ENCODE data around the gene TSHZ2.

TSHZ2 gene

DNA sequence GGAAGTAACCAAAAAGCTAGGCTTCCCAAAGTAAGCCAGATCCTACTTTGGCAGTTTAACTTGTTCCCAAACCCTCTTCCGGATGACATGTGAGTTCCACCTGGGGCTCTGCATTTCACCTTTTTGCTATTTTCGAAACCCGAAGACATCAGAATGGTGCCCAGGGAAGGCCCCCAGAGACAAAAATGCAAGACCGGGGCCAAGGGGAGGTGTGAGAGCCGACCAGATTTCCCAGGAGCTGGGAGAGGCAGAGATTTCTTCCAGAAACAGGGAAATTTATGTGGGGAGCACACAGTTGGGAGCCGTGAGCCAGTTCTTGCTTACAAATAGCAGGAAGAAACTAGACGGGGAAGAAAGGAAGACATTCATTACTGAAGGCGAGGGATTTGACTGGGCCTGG lies 411.8 kb downstream of the TSHZ2 start:
- DNase-seq (ENCODE audit: low spot score), result no peak

DNA sequence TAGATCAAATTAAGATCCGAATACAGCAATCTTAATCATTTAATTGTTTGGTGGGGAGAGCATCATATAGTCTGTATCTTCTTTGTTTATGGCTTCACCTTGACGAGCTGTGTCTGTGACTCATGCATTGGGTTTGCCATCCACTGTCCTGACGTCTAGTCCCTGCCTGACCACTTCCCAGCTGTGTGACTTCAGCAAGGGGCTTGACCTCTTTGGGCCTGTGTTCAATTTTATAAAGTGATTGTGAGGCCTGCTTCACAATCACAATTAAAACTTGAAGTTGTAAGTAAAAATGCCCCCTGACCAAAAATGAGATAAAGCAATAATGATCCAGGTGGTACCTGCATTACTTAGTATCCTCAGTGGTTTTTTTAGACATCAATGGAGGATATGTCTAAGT lies 412.2 kb downstream of the TSHZ2 start:
- DNase-seq (ENCODE audit: low spot score), result no peak

DNA sequence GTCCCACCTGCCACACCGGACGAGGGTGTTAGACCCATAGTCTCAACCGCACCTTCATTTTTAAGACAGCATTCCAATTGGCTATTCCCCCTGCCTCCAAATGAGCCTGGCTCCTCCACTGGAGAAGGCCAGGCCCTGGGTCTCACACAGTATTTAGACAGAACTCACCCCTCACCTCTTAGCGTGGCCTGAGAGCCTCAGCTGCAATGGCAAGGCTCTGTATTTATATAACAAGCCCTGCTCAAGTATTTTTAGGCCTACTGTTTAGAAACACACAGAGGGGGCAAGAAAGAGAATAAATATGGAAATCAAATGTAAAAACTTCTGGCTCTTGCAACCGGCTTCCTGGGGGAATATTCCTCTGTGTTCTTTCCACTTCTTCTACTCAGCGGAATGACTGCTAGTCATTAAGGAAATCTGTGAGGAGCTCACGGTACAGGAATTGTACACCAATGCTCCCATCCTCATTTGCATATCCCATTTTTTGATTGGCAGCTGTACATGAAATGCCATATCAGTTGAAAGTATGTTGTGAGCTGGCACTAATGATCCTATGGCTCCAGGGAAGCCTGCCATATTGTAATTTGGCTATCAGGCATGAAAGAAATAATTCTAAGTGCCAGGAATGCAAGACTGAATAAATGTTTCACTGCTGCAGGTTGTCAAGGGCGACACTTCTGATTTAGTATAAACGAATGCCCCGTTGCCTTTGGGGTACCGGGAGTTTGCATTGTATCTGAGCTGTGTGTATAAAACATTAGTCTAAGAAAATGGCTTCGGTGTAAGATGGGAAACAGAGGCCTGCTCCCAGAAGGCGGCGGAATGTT lies 414.0 kb downstream of the TSHZ2 start:
- no peak for DNase-seq (ENCODE audit: low spot score)

DNA sequence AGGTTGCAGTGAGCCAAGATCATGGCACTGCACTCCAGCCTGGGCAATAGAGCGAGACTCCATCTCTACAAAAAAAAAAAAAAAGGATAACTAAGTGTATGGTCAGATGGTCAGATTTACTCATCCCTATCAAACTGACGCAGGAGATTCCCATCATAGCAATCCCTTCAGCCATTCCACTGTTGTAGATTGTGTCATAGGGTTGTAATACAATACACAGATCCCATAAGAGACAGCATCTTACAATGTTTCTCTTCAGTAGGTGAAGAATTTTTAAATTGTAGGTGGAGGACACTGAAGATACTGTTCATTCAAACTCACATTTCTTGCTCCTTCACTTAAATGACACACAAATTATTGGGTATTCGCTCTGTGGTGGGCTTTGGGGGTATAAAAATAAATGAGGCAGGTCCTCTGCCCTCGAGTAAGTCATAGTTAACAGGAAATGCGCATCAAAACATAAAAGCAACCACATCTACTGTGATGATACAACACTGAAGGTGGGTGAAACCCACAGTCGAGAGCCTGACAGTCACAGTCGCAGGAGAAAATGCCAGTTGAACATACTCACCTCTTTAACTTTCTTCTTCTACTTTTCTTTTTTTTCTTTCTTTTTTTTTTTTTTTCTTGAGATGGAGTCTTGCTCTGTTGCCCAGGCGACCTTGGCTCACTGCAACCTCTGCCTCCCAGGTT lies 416.0 kb downstream of the TSHZ2 start:
- DNase-seq (ENCODE audit: low spot score), result no peak

DNA sequence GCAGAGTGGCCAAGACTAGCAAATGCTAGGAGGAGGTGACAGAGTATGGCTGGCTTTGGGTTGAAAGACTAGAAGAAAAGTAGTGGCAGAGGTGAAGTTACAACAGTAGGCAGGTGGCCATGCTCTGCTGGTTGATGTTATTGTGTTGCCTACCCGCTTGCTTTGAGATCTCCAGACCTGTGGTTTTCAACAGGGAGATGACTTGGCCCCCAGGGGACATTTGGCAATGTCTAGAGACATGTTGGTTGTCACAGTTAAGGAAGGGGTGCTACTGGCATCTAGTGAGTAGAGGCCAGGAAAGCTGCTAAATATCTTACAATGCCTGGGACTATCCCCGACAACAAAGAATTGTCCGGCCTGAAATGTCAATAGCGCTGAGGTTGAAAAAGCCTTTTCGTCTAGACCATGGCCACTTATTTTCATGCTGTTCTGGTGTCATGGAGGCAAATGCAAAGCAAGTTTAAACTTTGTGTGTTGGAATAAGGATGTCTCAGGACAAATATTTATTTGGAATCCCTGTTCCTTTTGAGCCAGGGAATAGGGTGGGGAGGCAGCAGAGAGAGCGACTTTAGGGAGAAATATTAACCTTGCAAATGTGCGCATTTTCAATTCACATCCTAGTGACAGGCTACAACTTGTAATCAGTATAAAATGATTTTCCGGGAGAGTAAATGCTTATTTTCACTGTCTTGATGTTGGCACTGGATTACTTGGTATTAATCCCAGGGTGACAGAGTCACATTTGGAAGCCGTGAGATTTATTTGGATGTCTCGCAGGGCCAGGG lies 417.6 kb downstream of the TSHZ2 start:
- DNase-seq (ENCODE audit: low spot score), result no peak

DNA sequence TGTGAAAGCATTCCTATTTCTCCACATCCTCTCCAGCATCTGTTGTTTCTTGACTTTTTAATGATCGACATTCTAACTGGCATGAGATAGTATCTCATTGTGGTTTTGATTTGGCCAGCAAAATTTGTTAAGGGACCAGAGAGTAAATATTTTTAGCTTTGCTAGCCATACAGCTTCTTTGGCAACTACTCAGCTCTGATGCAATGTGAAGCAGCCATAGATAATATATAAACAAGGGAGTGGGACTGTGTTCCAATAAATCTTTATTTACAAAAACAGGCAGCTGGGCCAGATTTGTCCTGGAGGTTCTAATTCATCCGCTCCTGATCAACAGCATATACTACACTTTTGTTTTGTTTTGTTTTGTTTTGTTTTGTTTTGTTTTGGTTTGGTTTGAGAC lies 418.6 kb downstream of the TSHZ2 start:
- no peak for DNase-seq (ENCODE audit: low spot score)

DNA sequence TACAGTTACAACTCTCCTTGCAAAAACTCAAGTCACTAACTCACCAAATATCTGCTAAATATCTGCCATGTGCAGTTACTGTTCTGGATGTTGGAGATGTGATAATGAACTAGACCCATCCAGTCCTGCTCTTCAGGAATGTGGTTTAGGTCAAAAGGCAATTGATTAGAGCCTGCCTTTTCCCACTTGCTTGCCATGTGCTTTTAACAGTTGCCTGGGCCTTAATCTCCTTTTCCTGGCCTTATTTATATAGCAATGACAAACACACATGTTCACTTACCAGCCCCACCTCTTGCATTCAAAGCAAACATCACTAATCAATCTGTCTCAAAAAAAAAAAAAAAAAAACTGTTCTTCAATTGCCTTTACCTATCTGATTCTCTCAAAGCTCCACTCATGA lies 422.3 kb downstream of the TSHZ2 start:
- no peak for DNase-seq (ENCODE audit: low spot score)

DNA sequence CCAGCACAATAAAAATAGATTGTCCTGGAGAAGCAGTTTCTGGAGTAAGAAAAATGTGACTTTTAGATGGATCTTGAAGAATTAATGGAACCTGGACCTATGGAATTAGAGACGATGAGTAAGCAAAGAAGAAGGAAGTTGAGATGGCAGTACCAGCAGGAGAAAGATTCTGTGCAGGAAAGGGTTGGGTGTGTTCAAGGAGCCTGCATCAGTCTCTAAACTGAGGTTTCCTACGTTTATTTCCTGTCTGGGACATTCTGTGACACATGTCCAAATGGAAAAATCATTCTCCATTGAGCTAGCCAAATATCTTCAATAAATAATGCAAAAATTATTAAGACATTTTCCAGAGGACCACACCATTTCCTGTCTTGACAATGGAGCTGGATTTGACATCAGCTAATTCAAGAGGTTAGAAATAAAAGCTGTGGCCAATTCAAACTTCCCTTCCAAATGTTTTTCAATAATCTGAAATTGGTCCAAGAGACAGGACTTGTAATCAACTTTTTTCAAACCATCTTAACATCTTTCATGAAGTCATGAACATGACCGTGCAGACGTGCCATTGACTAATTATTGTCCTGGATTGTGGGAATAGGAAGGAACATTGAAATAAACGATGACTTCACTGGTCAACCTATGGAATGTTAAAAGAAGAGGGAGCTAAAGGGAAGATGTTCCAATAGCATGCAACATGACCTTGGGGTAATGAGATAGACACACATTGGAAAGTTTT lies 423.2 kb downstream of the TSHZ2 start:
- no peak for DNase-seq (ENCODE audit: low spot score)

DNA sequence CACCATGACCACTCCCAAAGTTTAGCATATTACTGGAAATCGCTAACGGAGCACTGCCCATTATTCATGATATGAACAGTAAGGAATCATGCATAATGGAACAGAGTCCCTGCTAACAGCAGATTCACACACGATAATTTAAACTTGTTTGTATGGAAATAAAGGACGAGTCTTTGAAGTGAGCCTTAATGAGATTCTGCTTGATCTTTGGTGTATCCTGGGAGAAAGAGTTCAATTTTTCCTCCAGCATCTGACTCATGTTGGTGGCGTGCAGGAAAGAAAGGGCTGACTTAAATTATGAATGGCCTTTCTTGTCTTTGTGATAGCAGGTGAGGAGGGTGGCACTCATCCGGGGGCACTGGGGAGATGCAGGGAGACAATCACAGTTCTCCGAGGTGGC lies 426.9 kb downstream of the TSHZ2 start:
- DNase-seq (ENCODE audit: low spot score), result no peak

DNA sequence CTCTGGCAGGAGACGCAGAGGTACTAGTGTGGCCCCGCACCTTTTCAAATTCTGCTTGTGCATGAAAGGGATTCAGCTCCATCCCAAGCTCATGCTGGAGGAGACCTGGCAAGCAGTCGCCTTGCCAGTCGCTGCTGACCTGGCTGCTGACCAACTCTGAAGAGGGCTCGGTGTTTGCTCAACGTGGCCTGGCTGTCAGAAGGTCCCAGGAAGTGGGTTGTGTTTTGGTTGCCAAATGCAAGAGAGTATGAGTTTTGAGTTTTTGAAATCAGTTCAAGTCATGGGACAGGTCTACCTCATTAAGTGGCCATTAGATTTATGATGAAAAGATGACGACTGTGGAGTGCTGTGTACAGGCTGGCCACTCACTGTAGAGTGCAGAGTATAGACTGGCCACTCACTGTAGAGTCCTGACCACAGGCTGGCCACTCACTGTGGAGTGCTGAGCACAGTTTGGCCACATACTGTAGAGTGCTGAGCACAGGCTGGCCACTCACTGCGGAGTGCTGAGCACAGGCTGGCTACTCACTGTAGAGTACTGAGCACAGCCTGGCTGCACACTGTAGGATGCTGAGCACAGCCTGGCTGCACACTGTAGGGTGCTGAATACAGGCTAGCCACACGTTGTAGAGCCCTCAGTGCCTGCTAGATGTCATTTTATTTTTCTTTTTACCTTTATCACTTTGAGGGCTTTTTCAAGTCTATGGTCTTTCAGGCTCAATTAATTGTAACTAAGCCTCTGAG lies 427.6 kb downstream of the TSHZ2 start:
- no peak for DNase-seq (ENCODE audit: low spot score)

DNA sequence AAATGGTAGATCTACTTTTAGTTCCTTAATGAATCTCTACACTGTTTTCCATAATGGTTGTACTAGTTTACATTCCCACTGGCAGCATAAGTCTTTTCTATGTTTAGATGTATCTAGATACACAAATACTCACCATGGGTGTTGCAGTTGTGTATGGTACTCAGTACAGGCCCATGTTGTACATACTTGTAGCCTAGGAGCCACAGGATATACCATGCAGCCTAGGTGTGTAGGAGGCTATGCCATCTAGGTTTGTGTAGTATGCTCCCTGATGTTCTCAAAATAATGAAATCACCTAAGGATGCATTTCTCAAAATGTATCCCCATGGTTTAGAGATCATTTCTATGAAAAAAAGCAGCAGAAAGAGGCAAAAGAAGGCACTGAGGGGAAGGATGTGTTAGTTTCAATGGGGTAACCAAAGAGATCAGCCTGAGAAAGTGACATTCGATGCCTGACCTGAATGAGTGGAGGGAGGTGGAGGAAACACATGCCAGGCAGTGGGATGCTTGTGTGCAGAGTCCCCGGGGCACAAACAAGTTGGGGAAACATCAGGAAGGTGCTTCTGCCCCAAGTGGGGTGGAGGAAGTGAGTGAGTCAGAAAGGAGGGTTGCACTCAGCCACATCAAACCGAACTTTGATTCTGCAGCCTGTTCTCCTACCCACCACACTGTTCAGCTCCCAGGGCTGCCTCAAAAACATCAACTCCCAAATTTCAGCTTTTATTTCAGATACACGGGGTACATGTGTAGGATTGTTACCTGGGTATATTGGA lies 430.3 kb downstream of the TSHZ2 start:
- DNase-seq (ENCODE audit: low spot score), result no peak

DNA sequence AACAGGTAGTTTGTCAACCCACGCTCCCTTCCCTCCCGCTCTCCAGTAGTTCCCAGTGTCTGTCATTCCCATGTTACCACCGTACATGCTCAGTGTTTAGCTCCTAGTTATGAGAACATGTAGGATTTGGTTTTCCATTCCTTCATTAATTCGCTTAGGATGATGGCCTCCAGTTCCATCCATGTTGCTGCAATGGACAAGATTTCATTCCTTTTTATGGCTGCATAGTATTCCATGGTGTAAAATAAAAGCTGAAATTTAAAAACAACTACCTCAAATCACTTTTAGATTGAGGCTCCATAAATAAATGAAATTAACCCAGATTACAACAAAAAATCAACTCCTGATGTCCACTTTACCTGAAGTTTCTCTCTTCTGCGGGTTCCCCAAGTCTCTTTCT lies 430.9 kb downstream of the TSHZ2 start:
- no peak for DNase-seq (ENCODE audit: low spot score)

DNA sequence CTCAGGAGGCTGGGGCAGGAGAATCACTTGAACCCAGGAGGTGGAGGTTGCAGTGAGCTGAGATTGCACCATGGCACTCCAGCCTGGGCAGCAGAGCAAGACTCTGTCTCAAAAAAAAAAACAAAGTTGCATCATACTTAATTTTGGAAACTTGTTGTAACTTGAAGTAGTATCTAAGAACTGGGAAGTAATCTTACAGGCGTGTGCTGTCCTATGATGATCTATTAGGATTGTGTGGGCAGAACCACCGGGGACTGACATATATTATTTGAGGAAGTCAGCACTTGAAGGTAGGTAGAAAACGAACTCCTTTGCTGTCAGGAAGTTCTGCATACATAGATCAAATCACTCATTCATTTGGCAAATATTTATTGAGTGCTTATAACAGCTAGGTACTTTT lies 433.0 kb downstream of the TSHZ2 start:
- no peak for DNase-seq (ENCODE audit: low spot score)

DNA sequence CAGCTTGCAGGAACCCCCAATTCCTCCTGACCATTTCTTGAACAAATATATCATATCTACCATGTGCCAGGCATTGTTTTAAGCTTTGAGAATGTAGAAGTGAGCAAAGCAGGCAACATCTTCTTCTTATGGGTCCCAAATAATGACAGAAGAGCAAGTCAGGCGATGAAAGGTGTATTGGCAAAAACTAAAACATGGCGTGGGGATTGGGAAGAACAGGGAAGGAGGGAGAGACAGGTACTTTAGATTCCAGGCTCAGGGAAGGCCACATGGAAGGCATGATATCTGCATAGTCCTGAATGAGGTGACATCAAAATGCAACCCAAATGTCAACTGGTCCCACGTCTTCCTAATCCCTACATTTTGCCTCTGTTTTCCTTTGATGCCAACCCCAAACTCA lies 434.4 kb downstream of the TSHZ2 start:
- DNase-seq (ENCODE audit: low spot score), result no peak

DNA sequence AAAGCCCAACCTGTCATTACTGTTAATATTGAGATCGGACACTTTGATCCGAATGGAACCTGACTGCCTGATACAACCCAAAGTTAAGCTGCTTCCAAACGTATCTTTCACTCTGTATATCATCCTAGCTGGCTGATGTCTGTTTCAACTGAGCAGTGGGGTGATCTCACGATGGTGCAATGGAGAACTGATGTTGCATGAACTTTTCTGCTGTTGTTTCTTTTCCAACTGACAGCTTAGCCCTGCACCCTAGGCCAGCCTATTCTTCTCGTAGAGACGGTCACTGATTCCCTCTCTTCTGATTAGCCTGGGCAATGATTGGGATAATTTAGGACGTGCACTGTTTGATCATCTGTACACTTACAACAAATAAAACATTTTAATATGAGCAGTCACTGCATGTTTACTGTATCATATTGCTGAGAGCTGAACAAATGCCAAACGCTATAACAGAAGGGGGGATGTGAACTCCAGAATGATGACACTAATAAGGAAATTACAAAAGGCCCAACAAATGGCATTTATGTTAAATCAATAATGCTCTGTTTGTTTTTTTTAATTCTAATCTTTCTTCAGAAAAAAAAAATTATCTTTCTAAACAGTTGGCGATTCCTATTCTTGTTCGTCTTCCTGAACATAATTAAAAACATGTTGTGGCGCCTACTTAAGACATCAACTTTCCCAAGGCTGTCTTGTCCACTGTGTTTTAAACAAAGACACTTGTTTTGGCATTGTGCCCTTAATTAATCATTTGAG lies 436.7 kb downstream of the TSHZ2 start:
- DNase-seq (ENCODE audit: low spot score), result no peak

DNA sequence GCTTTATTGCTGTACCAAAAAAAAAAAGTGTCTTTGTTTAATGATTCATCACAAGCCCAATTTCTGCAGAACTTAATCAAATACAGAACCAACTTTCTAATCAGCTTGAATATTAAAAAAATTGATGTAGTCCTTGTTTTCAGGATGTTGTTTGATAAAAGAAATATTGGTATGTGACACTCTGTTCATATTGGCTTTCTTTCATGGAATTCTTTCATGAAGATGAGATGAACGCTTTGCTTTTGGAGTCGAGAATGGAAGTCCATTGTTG lies 437.2 kb downstream of the TSHZ2 start:
- no peak for DNase-seq (ENCODE audit: low spot score)

DNA sequence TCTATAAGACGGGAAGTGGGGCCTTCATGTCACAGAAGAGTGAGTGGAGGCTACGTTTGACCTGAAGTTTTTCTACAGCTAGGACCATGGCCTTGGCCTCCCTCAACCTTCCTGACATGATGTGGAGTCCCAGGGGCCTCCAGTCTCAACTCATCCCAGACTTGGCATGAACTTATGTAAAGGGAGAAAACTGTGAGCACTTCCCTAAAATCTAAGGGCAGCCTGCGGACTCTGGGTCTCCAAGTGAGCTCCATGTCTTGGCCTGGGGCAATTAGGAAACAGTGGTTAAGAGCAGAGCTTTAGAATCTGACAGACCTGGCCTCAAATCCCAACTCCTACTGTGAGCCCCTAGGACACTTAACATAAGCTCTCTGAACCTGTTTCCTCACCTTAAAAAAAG lies 439.0 kb downstream of the TSHZ2 start:
- no peak for DNase-seq (ENCODE audit: low spot score)

DNA sequence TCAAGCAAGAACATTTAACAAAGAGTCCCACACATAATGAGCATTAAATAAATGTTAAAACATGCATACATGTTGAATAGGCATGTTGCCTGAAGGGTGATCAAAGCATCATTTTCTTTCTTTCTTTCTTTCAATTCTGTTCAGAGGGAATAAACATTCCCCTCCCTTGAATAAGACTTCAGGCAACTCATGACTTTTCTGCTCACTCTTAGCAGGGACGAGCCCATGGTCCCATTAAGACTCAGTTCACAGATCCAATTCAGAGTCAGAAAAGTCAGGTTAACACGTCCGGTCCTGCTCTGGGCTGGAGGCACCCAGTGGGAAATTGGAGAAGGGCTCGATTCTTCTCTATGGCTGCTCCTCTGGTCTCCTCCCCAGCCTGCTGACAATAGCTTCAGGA lies 439.7 kb downstream of the TSHZ2 start:
- no peak for DNase-seq (ENCODE audit: low spot score)

DNA sequence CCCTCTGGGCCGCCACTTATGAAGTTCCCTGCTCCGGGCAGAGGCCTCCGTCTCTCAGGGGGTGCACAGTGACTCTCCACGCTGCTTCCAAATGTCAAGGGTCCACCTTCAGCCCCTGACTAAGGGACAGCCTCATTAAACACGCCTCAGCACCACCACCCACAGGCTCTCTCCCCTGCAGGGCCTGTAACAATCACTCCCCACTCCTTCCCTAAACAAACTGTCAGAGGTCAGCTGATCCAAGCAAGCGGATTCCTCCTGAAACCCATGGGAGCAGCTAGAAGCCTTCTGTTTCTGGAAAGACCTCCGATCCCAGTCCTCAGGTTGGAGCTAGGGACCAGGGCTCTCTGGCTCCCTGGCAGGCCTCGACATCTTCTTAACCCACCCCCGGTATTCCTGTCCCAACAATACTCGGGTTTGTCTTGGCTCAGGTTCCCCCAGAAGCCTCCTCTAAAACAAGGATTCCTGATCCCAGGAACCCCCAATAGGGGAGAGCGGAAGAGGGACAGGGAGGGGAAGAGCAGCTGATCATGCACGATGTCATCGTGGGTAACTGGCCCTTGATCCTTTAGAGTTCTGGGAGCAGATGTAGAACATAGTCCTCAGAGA lies 440.5 kb downstream of the TSHZ2 start:
- DNase-seq (ENCODE audit: low spot score), result no peak

DNA sequence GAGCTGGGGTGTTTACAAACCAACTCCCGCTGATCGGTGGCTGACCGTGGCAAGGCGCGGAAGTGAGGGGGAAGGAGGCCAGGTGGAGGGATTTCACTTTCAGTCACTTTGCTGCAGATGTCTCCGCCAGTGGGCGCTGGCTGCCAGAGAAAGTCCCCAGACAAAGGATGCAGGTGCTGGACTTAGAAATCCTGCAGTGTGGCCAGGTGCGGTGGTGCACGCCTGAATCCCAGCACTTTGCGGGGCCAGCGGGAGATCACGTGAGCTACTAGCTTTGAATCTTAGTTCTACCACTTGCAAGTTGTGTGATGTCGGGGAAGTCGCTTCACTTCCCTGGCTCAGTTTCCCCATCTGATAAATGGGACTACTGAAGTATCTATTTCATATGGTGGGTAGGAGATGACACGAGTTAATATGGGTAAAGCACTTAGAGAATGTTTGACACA lies 441.1 kb downstream of the TSHZ2 start:
- no peak for DNase-seq (ENCODE audit: low spot score)

Measured in AG08396 (cell line).